ENCODE data around the gene CTNNA1. TPM values are rescaled to one million over a fixed set of nuclear protein-coding genes. Genes with fewer than 3 reads are reported as not detected.

CTNNA1 gene
- total and polyA plus RNA-seq, 2 of the 8 experiments (the other 6 are each of a cell fraction or from before 2014, with no cell fraction given): 115 to 349 TPM

- H2AK5ac ChIP-seq (ENCODE audit: low read depth, low read length): peak overlapping the region; percentile 54
- CTCF ChIA-PET (ENCODE audit: partially characterized antibody): interaction anchor here (0.8 to 1.8 kb wide), 5 partner anchors 14 to 70 kb away, joined by 3 to 4 read pairs (median 3); no protein-coding TSS in a partner anchor
- H3K4me1 ChIP-seq (replicated peaks in 1 of 4; ENCODE audit: control insufficient read depth in 3 of 4, insufficient read depth in 4 of 4, low read length in 3 of 4): peaks cover 13 to 29% (median 23%) of the 10 kb centered on the region in 4 experiments
- peak overlapping the region; percentile 41; the same call in 1 of the 2 replicates for H2BK12ac ChIP-seq (ENCODE audit: low read depth, low read length)
- FAIRE-seq (no peak), DNase-seq (ENCODE audit: low read depth in 1 of 2, low spot score in 2 of 2) (no peak)
- no peak overlapping the region for H3K23ac ChIP-seq (ENCODE audit: insufficient read length)
- peak overlapping the region; percentile 97 for H2BK20ac ChIP-seq (ENCODE audit: low read length)
- H4K20me1 ChIP-seq (replicated peaks in 1 of 2; ENCODE audit: control insufficient read depth in 1 of 2, insufficient read depth in 2 of 2, low read length in 2 of 2): no peaks in the 10 kb centered on the region
- H3K14ac ChIP-seq (ENCODE audit: insufficient read length): no peak overlapping the region
- H3K4ac ChIP-seq (replicated peaks; ENCODE audit: insufficient read length, low read depth, low read length): no peak overlapping the region
- H3K18ac ChIP-seq (ENCODE audit: extremely low read depth, low read length): peak overlapping the region; percentile 85
- H4K91ac ChIP-seq (replicated peaks; ENCODE audit: insufficient read length, low read length): peak overlapping the region; percentile 40
- H3K4me3 ChIP-seq (ENCODE audit: extremely low read depth in 1 of 4, insufficient read depth in 2 of 4, low read depth in 3 of 4, low read length in 4 of 4): no peak overlapping the region
- H3K9ac ChIP-seq (replicated peaks in 1 of 4; ENCODE audit: extremely low read depth in 1 of 4, low read depth in 3 of 4, low read length in 3 of 4): no peak overlapping the region
- H2AFZ ChIP-seq (ENCODE audit: low read length): no peak overlapping the region; the same call in 1 of the 2 replicates
- no peaks in the 10 kb centered on the region for H3K36me3 ChIP-seq (ENCODE audit: control insufficient read depth in 2 of 4, insufficient read depth in 4 of 4, low read length in 3 of 4)
- H2BK5ac ChIP-seq (ENCODE audit: low read depth, low read length): peak overlapping the region; percentile 6; the same call in 1 of the 2 replicates
- POLR2A ChIA-PET (ENCODE audit: partially characterized antibody): interaction anchor here (1.2 to 1.4 kb wide), 2 partner anchors 18 kb away, joined by 3 read pairs; no protein-coding TSS in a partner anchor
- H3K27ac ChIP-seq (ENCODE audit: low read depth, low read length): no peak overlapping the region
- H4K5ac ChIP-seq (ENCODE audit: insufficient read length, low read depth, low read length): no peak overlapping the region
- peak overlapping the region; percentile 93 for H2BK15ac ChIP-seq (ENCODE audit: low read length)
- H3K23me2 ChIP-seq (ENCODE audit: low read depth, low read length): 0 out of 2 replicates have a peak, but pooled peaks cover 2% of the 10 kb centered on the region
- no peak overlapping the region for H3K56ac ChIP-seq (replicated peaks; ENCODE audit: insufficient read length, low read depth, low read length)
- WGBS, 2 experiments (ENCODE audit: extremely low coverage in 1 of 2, insufficient coverage in 1 of 2, insufficient read length in 1 of 2, insufficient replicate concordance in 2 of 2, low coverage in 1 of 2, low lambda C conversion rate in 2 of 2, missing lambda C conversion rate in 1 of 2): 78% methylated on average over 5 of the region's 5 CpGs; no CpG with 5 or more reads in 1 of the 2 experiments
- no peak overlapping the region for H4K8ac ChIP-seq (ENCODE audit: extremely low read depth, insufficient read depth, low read length)
- no peaks in the 10 kb centered on the region for H3K79me2 ChIP-seq (ENCODE audit: control insufficient read depth in 1 of 2, insufficient read depth in 2 of 2, low read length in 2 of 2)
- H3K4me2 ChIP-seq (ENCODE audit: insufficient read depth in 1 of 2, low read depth in 2 of 2, low read length in 2 of 2): peak overlapping the region in 1 of 2 experiments; percentile 25; a peak in 1 of 4 replicates
- peak overlapping the region; percentile 1 for H2BK120ac ChIP-seq (replicated peaks; ENCODE audit: low read depth, low read length)
- 0 out of 2 replicates have a peak, but pooled peaks cover 2% of the 10 kb centered on the region for H3K79me1 ChIP-seq (ENCODE audit: low read depth, low read length)
- H3K27me3 ChIP-seq (replicated peaks in 1 of 4; ENCODE audit: control insufficient read depth in 3 of 4, extremely low read depth in 1 of 4, insufficient read depth in 3 of 4, low read length in 3 of 4): no peaks in the 10 kb centered on the region
- H3K9me3 ChIP-seq (ENCODE audit: insufficient read depth in 2 of 2, low read depth in 1 of 2, low read length in 1 of 2): no peaks in the 10 kb centered on the region
- TF ChIP-seq ATF2 (IDR thresholded peaks at IDR 0.05; ENCODE audit: low read length) (no peak), CBX5 (IDR thresholded peaks at IDR 0.05; ENCODE audit: low read depth, low read length) (no peak), HDAC6 (IDR thresholded peaks at IDR 0.05; ENCODE audit: low read depth, low read length) (no peak), SIN3A (conservative IDR thresholded peaks at IDR 0.05 in 1 of 2, IDR thresholded peaks at IDR 0.05 in 1 of 2; ENCODE audit: low read depth in 1 of 2, low read length in 2 of 2) (no peak), SIX5 (IDR thresholded peaks at IDR 0.05; ENCODE audit: low read depth, low read length) (no peak), RXRA (IDR thresholded peaks at IDR 0.05; ENCODE audit: insufficient read depth, low read depth, low read length) (no peak), TAF7 (optimal IDR thresholded peaks at IDR 0.05; ENCODE audit: borderline replicate concordance, low read depth, low read length) (no peak), RFX5 (IDR thresholded peaks at IDR 0.05; ENCODE audit: borderline replicate concordance, low read depth, low read length) (no peak), JUND (IDR thresholded peaks at IDR 0.05; ENCODE audit: low read length) (no peak), CEBPB (IDR thresholded peaks at IDR 0.05; ENCODE audit: low read depth, low read length) (no peak), POU5F1 (IDR thresholded peaks at IDR 0.05; ENCODE audit: low read depth, low read length) (no peak), RBBP5 (IDR thresholded peaks at IDR 0.05; ENCODE audit: borderline replicate concordance, low read depth, low read length) (no peak)
These were observed 31.2 kb upstream of the CTNNA1 start for GRCh38 chr5:138721979-138722378.
